ENCODE measurements around the gene NCOA1. TPM values are rescaled to one million over a fixed set of nuclear protein-coding genes. Genes with fewer than 3 reads are reported as not detected.

NCOA1 gene
- total and polyA plus RNA-seq, 8 donors, result 6.2 to 27.0 (median 17.3) TPM

GRCh38 chr2:24739354-24740025 lies 248.4 kb downstream of the NCOA1 start:
- DNase-seq (no peak), FAIRE-seq (peak; percentile 5), ATAC-seq (no peak)
- intact Hi-C loops (cut with DNase I), result no loop called here
- Histone ChIP-seq H3K27ac (no peak overlapping the region), H3K9me3 (no peaks in the 10 kb centered on the region), H3K4me3 (no peak overlapping the region), H3K4me1 (no peaks in the 10 kb centered on the region), H3K36me3 (peaks cover 0 to 19% (median 0%) of the 10 kb centered on the region in 3 donors), H3K27me3 (no peaks in the 10 kb centered on the region)
- 89 to 92% methylated on average over 7 of the region's 7 CpGs for WGBS, 2 donors
- TF ChIP-seq, protein P1, sequence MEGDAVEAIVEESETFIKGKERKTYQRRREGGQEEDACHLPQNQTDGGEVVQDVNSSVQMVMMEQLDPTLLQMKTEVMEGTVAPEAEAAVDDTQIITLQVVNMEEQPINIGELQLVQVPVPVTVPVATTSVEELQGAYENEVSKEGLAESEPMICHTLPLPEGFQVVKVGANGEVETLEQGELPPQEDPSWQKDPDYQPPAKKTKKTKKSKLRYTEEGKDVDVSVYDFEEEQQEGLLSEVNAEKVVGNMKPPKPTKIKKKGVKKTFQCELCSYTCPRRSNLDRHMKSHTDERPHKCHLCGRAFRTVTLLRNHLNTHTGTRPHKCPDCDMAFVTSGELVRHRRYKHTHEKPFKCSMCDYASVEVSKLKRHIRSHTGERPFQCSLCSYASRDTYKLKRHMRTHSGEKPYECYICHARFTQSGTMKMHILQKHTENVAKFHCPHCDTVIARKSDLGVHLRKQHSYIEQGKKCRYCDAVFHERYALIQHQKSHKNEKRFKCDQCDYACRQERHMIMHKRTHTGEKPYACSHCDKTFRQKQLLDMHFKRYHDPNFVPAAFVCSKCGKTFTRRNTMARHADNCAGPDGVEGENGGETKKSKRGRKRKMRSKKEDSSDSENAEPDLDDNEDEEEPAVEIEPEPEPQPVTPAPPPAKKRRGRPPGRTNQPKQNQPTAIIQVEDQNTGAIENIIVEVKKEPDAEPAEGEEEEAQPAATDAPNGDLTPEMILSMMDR (IDR thresholded peaks at IDR 0.05), result no peak

GRCh38 chr2:24740142-24740541 lies 249.1 kb downstream of the NCOA1 start:
- intact Hi-C loops (cut with DNase I), result no loop called here
- Histone ChIP-seq H3K27ac (no peak overlapping the region), H3K4me3 (no peak overlapping the region), H3K36me3 (peaks cover 0 to 19% (median 0%) of the 10 kb centered on the region in 3 donors), H3K4me1 (no peaks in the 10 kb centered on the region), H3K9me3 (no peaks in the 10 kb centered on the region), H3K27me3 (no peaks in the 10 kb centered on the region)
- DNase-seq (no peak), FAIRE-seq (no peak), ATAC-seq (no peak)
- TF ChIP-seq, protein P1 (IDR thresholded peaks at IDR 0.05), result no peak
- WGBS, 2 donors, result 61 to 81% methylated on average over 1 of the region's 1 CpG

DNA sequence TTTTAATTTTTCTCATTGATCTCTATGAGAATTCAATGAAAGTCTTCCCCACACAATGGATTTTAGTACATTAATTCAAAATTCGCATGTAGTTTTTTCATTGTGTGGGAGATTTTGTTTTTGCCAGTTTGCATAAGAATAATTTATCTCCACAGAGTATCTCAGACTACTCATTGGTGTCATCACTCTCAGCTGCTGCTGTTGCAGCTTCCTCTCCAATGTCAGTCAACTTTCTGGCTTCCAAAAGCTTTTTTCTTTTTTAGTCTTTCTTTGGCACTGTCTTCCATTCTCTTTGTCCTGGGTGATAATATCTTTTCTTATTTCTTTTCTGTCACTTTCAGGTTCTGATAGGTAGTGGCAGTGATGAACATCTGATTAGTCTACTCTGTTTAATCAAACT lies 251.7 kb downstream of the NCOA1 start:
- no peak overlapping the region for H3K4me3 ChIP-seq
- H3K27me3 ChIP-seq, result no peaks in the 10 kb centered on the region
- ATAC-seq (no peak), DNase-seq (no peak), FAIRE-seq (no peak)
- WGBS, 2 donors, result 77 to 88% methylated on average over 1 of the region's 1 CpG
- peaks cover 0 to 19% (median 0%) of the 10 kb centered on the region in 3 donors for H3K36me3 ChIP-seq
- intact Hi-C loops (cut with DNase I), result no loop called here
- no peaks in the 10 kb centered on the region for H3K9me3 ChIP-seq
- no peak overlapping the region for H3K27ac ChIP-seq
- TF ChIP-seq, protein P1 (IDR thresholded peaks at IDR 0.05), result no peak
- no peaks in the 10 kb centered on the region for H3K4me1 ChIP-seq

GRCh38 chr2:24743924-24744323 lies 252.9 kb downstream of the NCOA1 start:
- WGBS, 2 donors, result 77% methylated on average over 3 of the region's 3 CpGs
- Histone ChIP-seq H3K9me3 (no peaks in the 10 kb centered on the region), H3K4me1 (no peaks in the 10 kb centered on the region), H3K36me3 (peaks cover 0 to 19% (median 0%) of the 10 kb centered on the region in 3 donors), H3K27me3 (no peaks in the 10 kb centered on the region), H3K27ac (no peak overlapping the region), H3K4me3 (no peak overlapping the region)
- no peak for DNase-seq
- no peak for ATAC-seq
- FAIRE-seq, result no peak
- TF ChIP-seq, protein P1 (IDR thresholded peaks at IDR 0.05), result no peak
- intact Hi-C loops (cut with DNase I), result no loop called here

DNA sequence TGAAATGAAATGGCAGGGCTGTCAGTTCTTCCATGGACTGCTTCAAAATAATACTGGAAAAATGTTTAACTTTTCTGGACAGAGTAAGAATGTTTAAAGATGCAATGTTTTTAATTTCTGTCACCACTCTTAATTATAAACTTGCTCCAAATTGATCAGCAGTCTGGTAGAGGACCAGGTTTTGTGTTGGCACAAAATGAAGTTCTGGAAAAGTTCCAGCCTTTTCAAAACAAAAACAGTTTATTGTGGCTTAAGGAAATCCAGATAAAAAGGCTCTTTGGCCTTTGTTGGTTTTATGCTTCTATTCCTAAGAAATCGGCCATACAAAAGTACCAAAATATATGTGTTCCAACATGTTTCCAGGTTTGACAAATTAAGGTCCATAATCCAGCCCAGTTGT lies 253.3 kb downstream of the NCOA1 start:
- ATAC-seq (no peak), FAIRE-seq (no peak), DNase-seq (no peak)
- H3K36me3 ChIP-seq, result peaks cover 0 to 19% (median 0%) of the 10 kb centered on the region in 3 donors
- 54 to 67% methylated on average over 1 of the region's 1 CpG for WGBS, 2 donors
- H3K4me1 ChIP-seq, result no peaks in the 10 kb centered on the region
- intact Hi-C loops (cut with DNase I), result no loop called here
- no peaks in the 10 kb centered on the region for H3K9me3 ChIP-seq
- H3K4me3 ChIP-seq, result no peak overlapping the region
- TF ChIP-seq, protein P1 (IDR thresholded peaks at IDR 0.05), result no peak
- no peaks in the 10 kb centered on the region for H3K27me3 ChIP-seq
- no peak overlapping the region for H3K27ac ChIP-seq

All from pancreas (tissue), 10 donors.